ENCODE measurements around the gene JAZF1. TPM values are rescaled to one million over a fixed set of nuclear protein-coding genes. Genes with fewer than 3 reads are reported as not detected.
"Not testable (repeated sequence)": the region's sequence is repeated elsewhere in the genome, so short reads cannot be mapped to it uniquely, and the experiment has no call there.

JAZF1 gene
- total RNA-seq, 1 experiment from 2014 or later: 3.4 TPM

DNA sequence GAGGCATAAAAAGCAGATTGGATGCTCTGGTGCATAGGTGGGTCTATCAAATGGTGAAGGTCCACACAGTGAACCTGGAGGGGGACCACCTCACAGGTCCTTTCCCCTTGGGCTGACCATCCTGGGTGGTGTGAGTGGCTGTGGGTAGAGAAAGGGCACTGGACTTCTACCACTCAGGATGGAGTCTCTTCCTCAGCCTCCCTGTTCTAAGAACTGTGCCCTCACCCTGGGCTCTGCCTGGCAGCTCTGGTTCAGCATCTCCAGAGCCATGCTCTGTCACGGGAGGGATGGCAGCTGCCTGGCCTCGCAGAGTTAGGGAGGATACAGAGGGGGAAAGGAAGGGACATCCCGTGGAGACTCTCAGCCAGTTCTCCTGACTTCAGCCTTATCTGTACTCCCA lies 318.8 kb downstream of the JAZF1 start:
- ChIA-PET CTCF (no interaction called here), RAD21 (ENCODE audit: low non-redundant PET in 1 of 2, low total read pairs in 2 of 2, uncharacterized antibody in 2 of 2, unreplicated experiment in 2 of 2) (no interaction called here), POLR2A (no interaction called here)
- Histone ChIP-seq H3K4me1 (ENCODE audit: control insufficient read depth in 1 of 2, insufficient read depth in 2 of 2, low read length in 2 of 2) (no peaks in the 10 kb centered on the region), H3K36me3 (ENCODE audit: control insufficient read depth in 1 of 2, insufficient read depth in 2 of 2, low read length in 2 of 2) (no peaks in the 10 kb centered on the region), H3K9me2 (ENCODE audit: insufficient read depth) (no peaks in the 10 kb centered on the region), H3K27ac (ENCODE audit: low read depth, low read length) (no peak overlapping the region), H3K9ac (ENCODE audit: low read length) (no peak overlapping the region), H3K9me3 (ENCODE audit: control insufficient read depth in 1 of 2, insufficient read depth in 1 of 2, low read depth in 1 of 2, low read length in 2 of 2) (no peaks in the 10 kb centered on the region), H3K27me3 (ENCODE audit: insufficient read depth, low read length) (no peaks in the 10 kb centered on the region), H3K4me3 (replicated peaks in 1 of 2; ENCODE audit: low read depth in 1 of 2, low read length in 2 of 2) (no peak overlapping the region), H3K79me2 (ENCODE audit: insufficient read depth, low read length) (no peaks in the 10 kb centered on the region), H3K4me2 (ENCODE audit: low read length) (no peak overlapping the region), H2AFZ (ENCODE audit: low read depth, low read length, poor library complexity, severe bottlenecking) (no peak overlapping the region), H4K20me1 (ENCODE audit: insufficient read depth) (no peaks in the 10 kb centered on the region)
- TF ChIP-seq YY1 (IDR thresholded peaks at IDR 0.05; ENCODE audit: extremely low read depth, insufficient replicate concordance, low read depth, low read length): no peak
- no peak for TF ChIP-seq FOSL1 (IDR thresholded peaks at IDR 0.05; ENCODE audit: low read depth)
- ATAC-seq (no peak), DNase-seq (ENCODE audit: low read depth, low spot score) (no peak)
- intact Hi-C loops (cut with micrococcal nuclease): no loop called here
- BruUV-seq (replicated peaks): no TSS peak

GRCh38 chr7:27860800-27861199 lies 319.8 kb downstream of the JAZF1 start:
- intact Hi-C loops (cut with micrococcal nuclease): no loop called here
- no peak for DNase-seq (ENCODE audit: low read depth, low spot score)

DNA sequence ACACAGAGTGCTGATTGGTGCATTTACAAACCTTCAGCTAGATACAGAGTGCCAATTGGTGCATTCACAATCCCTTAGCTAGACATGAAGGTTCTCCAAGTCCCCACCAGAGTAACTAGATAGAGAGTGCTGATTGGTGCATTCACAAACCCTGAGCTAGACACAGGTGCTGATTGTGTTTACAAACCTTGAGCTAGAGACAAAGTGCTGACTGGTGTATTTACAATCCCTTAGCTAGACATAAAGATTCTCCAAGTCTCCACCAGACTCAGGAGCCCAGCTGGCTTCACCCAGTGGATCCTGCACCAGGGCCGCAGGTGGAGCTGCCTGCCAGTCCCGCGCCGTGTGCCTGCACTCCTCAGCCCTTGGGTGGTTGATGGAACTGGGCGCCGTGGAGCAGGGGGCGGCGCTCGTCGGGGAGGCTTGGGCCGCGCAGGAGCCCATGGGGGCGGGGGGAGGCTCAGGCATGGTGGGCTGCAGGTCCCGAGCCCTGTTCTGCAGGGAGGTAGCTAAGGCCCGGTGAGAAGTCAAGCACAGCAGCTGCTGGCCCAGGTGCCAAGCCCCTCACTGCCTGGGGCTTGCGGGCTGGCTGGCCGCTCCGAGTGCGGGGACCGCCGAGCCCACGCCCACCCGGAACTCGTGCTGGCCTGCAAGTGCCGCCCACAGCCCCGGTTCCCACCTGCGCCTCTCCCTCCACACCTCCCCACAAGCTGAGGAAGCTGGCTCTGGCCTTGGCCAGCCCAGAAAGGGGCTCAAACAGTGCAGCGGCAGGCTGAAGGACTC lies 323.7 kb downstream of the JAZF1 start:
- intact Hi-C loops (cut with micrococcal nuclease); ATAC-seq; CTCF ChIA-PET; BruUV-seq (replicated peaks); H4K20me1 ChIP-seq (ENCODE audit: insufficient read depth); H3K4me2 ChIP-seq (ENCODE audit: low read length); H3K27me3 ChIP-seq (ENCODE audit: insufficient read depth, low read length); H3K9me2 ChIP-seq (ENCODE audit: insufficient read depth); H3K4me1 ChIP-seq (ENCODE audit: control insufficient read depth in 1 of 2, insufficient read depth in 2 of 2, low read length in 2 of 2); DNase-seq (ENCODE audit: low read depth, low spot score); H3K79me2 ChIP-seq (ENCODE audit: insufficient read depth, low read length); H2AFZ ChIP-seq (ENCODE audit: low read depth, low read length, poor library complexity, severe bottlenecking); H3K9ac ChIP-seq (ENCODE audit: low read length); RAD21 ChIA-PET (ENCODE audit: low non-redundant PET in 1 of 2, low total read pairs in 2 of 2, uncharacterized antibody in 2 of 2, unreplicated experiment in 2 of 2); POLR2A ChIA-PET; H3K4me3 ChIP-seq (replicated peaks in 1 of 2; ENCODE audit: low read depth in 1 of 2, low read length in 2 of 2); H3K27ac ChIP-seq (ENCODE audit: low read depth, low read length); H3K36me3 ChIP-seq (ENCODE audit: control insufficient read depth in 1 of 2, insufficient read depth in 2 of 2, low read length in 2 of 2); H3K9me3 ChIP-seq (ENCODE audit: control insufficient read depth in 1 of 2, insufficient read depth in 1 of 2, low read depth in 1 of 2, low read length in 2 of 2): not testable (repeated sequence)

More at GRCh38 chr7:27860800-27861199, 319.8 kb downstream of the JAZF1 start:
- no peaks in the 10 kb centered on the region for H3K9me2 ChIP-seq (ENCODE audit: insufficient read depth)
- H3K9me3 ChIP-seq (ENCODE audit: control insufficient read depth in 1 of 2, insufficient read depth in 1 of 2, low read depth in 1 of 2, low read length in 2 of 2): no peaks in the 10 kb centered on the region
- H3K4me2 ChIP-seq (ENCODE audit: low read length): no peak overlapping the region
- ChIA-PET CTCF (no interaction called here), RAD21 (ENCODE audit: low non-redundant PET in 1 of 2, low total read pairs in 2 of 2, uncharacterized antibody in 2 of 2, unreplicated experiment in 2 of 2) (no interaction called here), POLR2A (no interaction called here)
- no peaks in the 10 kb centered on the region for H3K4me1 ChIP-seq (ENCODE audit: control insufficient read depth in 1 of 2, insufficient read depth in 2 of 2, low read length in 2 of 2)
- no peaks in the 10 kb centered on the region for H3K36me3 ChIP-seq (ENCODE audit: control insufficient read depth in 1 of 2, insufficient read depth in 2 of 2, low read length in 2 of 2)
- TF ChIP-seq, protein P1, sequence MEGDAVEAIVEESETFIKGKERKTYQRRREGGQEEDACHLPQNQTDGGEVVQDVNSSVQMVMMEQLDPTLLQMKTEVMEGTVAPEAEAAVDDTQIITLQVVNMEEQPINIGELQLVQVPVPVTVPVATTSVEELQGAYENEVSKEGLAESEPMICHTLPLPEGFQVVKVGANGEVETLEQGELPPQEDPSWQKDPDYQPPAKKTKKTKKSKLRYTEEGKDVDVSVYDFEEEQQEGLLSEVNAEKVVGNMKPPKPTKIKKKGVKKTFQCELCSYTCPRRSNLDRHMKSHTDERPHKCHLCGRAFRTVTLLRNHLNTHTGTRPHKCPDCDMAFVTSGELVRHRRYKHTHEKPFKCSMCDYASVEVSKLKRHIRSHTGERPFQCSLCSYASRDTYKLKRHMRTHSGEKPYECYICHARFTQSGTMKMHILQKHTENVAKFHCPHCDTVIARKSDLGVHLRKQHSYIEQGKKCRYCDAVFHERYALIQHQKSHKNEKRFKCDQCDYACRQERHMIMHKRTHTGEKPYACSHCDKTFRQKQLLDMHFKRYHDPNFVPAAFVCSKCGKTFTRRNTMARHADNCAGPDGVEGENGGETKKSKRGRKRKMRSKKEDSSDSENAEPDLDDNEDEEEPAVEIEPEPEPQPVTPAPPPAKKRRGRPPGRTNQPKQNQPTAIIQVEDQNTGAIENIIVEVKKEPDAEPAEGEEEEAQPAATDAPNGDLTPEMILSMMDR (IDR thresholded peaks at IDR 0.05 in 2 of 3, conservative IDR thresholded peaks at IDR 0.05 in 1 of 3; ENCODE audit: borderline replicate concordance in 1 of 3, insufficient read depth in 1 of 3, low read depth in 2 of 3, low read length in 2 of 3): no peak
- no peak overlapping the region for H2AFZ ChIP-seq (ENCODE audit: low read depth, low read length, poor library complexity, severe bottlenecking)
- no peak for ATAC-seq
- H3K9ac ChIP-seq (ENCODE audit: low read length): no peak overlapping the region
- H4K20me1 ChIP-seq (ENCODE audit: insufficient read depth): no peaks in the 10 kb centered on the region
- H3K4me3 ChIP-seq (replicated peaks in 1 of 2; ENCODE audit: low read depth in 1 of 2, low read length in 2 of 2): no peak overlapping the region
- no peaks in the 10 kb centered on the region for H3K79me2 ChIP-seq (ENCODE audit: insufficient read depth, low read length)
- no TSS peak for BruUV-seq (replicated peaks)
- no peak overlapping the region for H3K27ac ChIP-seq (ENCODE audit: low read depth, low read length)
- no peaks in the 10 kb centered on the region for H3K27me3 ChIP-seq (ENCODE audit: insufficient read depth, low read length)
